NCI-H2227 (cell line): ENCODE data around the gene YIF1A.

Source experiments
- DNase-seq: peaks from one replicate; lab custom pipeline; 2025; ENCODE audit not compliant: unreplicated experiment; lab: John Stamatoyannopoulos, UW

Gene YIF1A

GRCh38 chr11:66288671-66289547, at the start of gene YIF1A:
YIF1A (minus strand) TSS chr11:66289143; CDS start chr11:66288985, 158 bp downstream.
- peak; percentile 99 for DNase-seq

- no peak for DNase-seq
These were observed 48.4 kb upstream of the YIF1A start for GRCh38 chr11:66337103-66337899.

- DNase-seq: peak; percentile 63
These were observed 47.5 kb upstream of the YIF1A start, which contains the start of gene RIN1 for GRCh38 chr11:66336234-66337102. RIN1 (minus strand) TSS chr11:66336434; CDS start chr11:66336402, 32 bp downstream.

- DNase-seq: no peak
These were observed 46.7 kb upstream of the YIF1A start for GRCh38 chr11:66335531-66336233.

- no peak for DNase-seq
These were observed 45.9 kb upstream of the YIF1A start for GRCh38 chr11:66334605-66335442.

GRCh38 chr11:66333896-66334604, 45.1 kb upstream of the YIF1A start:
- DNase-seq: no peak

GRCh38 chr11:66333220-66333877, 44.4 kb upstream of the YIF1A start:
- DNase-seq: no peak

- no peak for DNase-seq
These were observed 43.7 kb upstream of the YIF1A start for GRCh38 chr11:66332371-66333219.

GRCh38 chr11:66331542-66332370, 42.8 kb upstream of the YIF1A start:
- DNase-seq: no peak

- DNase-seq: no peak
These were observed 42.0 kb upstream of the YIF1A start for GRCh38 chr11:66330931-66331330.

- DNase-seq: no peak
These were observed 40.3 kb upstream of the YIF1A start for GRCh38 chr11:66329165-66329673.

GRCh38 chr11:66328302-66329144, 39.6 kb upstream of the YIF1A start:
- DNase-seq: peak; percentile 79

GRCh38 chr11:66328031-66328301, 39.0 kb upstream of the YIF1A start:
- no peak for DNase-seq

- no peak for DNase-seq
These were observed 38.5 kb upstream of the YIF1A start for GRCh38 chr11:66327171-66328030.
